A549 (cell line): Measurements from ENCODE around the gene LDHAL6B. TPM values are rescaled to one million over a fixed set of nuclear protein-coding genes. Genes with fewer than 3 reads are reported as not detected.
A peak's percentile ranks its signal among the peaks of the same experiment; 100 is the strongest.

Experiments used
- ATAC-seq, 2 experiments: fragments of 200-7000 bp in 1 of 2; fragments of >200 bp in 1 of 2; cut with Nextera tagmentation in 1 of 2; cut with Tn5 transposase in 1 of 2; 3 replicates each; pipeline versions ENCODE4 v1.8.0 to v1.9.1; 2018 to 2020; ENCODE audit warnings: mild to moderate bottlenecking in 1 of 2, moderate library complexity in 1 of 2
- CTCF ChIA-PET: fragments of 300-600 bp; sonication (Branson Sonifier 250); formaldehyde crosslinking; extraction: SDS; loops from one replicate; lab custom pipeline; 2021; ENCODE audit warnings: antibody characterized with exemption, inconsistent platforms; lab: Yijun Ruan, JAX
- POLR2A ChIA-PET: fragments of 350-600 bp; formaldehyde crosslinking; extraction: SDS; loops from one replicate; lab custom pipeline; 2021; ENCODE audit warnings: antibody characterized with exemption, inconsistent platforms; lab: Yijun Ruan, JAX
- DNase-seq, 2 experiments: peaks; one replicate each; pipeline versions ENCODE4 v3.0.0 to v3.0.0-alpha.2; 2011 to 2016; ENCODE audit warnings: low read depth in 1 of 2, low spot score in 1 of 2
- FAIRE-seq: peaks from 2 replicates; lab custom pipeline; 2011; peaks lifted over from hg19 to GRCh38; lab: Jason Lieb, UNC
- H3K27ac ChIP-seq, 2 experiments: fragments of >200 bp; sonication (Bioruptor Twin); formaldehyde crosslinking; 3 replicates each; pipeline ENCODE4 v1.5.1; 2016 to 2017
- H3K4me1 ChIP-seq: fragments of >200 bp; sonication (Bioruptor Twin); formaldehyde crosslinking; 3 replicates; pipeline ENCODE4 v1.6.1; 2016
- H3K4me2 ChIP-seq: fragments of >200 bp; sonication (Bioruptor Twin); formaldehyde crosslinking; 3 replicates; pipeline ENCODE4 v1.6.1; 2016
- H3K4me3 ChIP-seq: fragments of >200 bp; sonication (Bioruptor Twin); formaldehyde crosslinking; 3 replicates; pipeline ENCODE4 v1.5.1; 2016
- H3K9me3 ChIP-seq: fragments of >200 bp; sonication (Bioruptor Twin); formaldehyde crosslinking; 3 replicates; pipeline ENCODE4 v1.6.1; 2016
- CHD2 ChIP-seq: fragments of 150-350 bp; IDR thresholded peaks from 2 replicates; pipeline ENCODE4 v1.6.1; 2014; ENCODE audit warnings: low read length; ENCODE audit not compliant: partially characterized antibody
- CHD4 ChIP-seq: fragments of 200-600 bp; sonication (generic); IDR thresholded peaks from 2 replicates; pipeline ENCODE4 v1.6.1; 2016; ENCODE audit warnings: antibody characterized with exemption, mild to moderate bottlenecking, borderline replicate concordance
- EP300 ChIP-seq, 2 experiments: fragments of >200 bp; sonication (Bioruptor Twin); formaldehyde crosslinking; IDR thresholded peaks; 2 replicates in 1 of 2; 3 replicates in 1 of 2; pipeline ENCODE4 v1.6.1; 2016 to 2017
- ESRRA ChIP-seq: fragments of 150-350 bp; IDR thresholded peaks from 2 replicates; pipeline ENCODE4 v1.6.1; 2014; ENCODE audit warnings: mild to moderate bottlenecking, low read length, borderline replicate concordance
- FOSL2 ChIP-seq, 2 experiments: fragments of 450-650 bp in 1 of 2; fragments of >200 bp in 1 of 2; sonication (Bioruptor Twin) in 1 of 2; formaldehyde crosslinking; IDR thresholded peaks; 2 replicates each; pipeline versions ENCODE4 v1.5.0 to v1.6.1; 2016 to 2020; ENCODE audit warnings: mild to moderate bottlenecking in 1 of 2, moderate library complexity in 1 of 2
- HEYL ChIP-seq: fragments of 250-450 bp; sonication (Bioruptor Pico); IDR thresholded peaks from 2 replicates; pipeline ENCODE4 v1.8.0; 2021; ENCODE audit warnings: mild to moderate bottlenecking, moderate library complexity
- HOXA7 ChIP-seq: fragments of 250-450 bp; sonication (Bioruptor Pico); IDR thresholded peaks from 2 replicates; pipeline ENCODE4 v1.5.0; 2020; ENCODE audit warnings: mild to moderate bottlenecking, moderate library complexity
- HOXB13 ChIP-seq: fragments of 250-450 bp; sonication (Bioruptor Pico); IDR thresholded peaks from 2 replicates; pipeline ENCODE4 v1.5.0; 2020; ENCODE audit warnings: low read depth, mild to moderate bottlenecking, moderate library complexity
- MAFK ChIP-seq: fragments of 450-650 bp; IDR thresholded peaks from 2 replicates; pipeline ENCODE4 v1.6.1; 2014; ENCODE audit not compliant: partially characterized antibody
- MAZ ChIP-seq: fragments of 150-350 bp; IDR thresholded peaks from 2 replicates; pipeline ENCODE4 v1.6.1; 2014; ENCODE audit warnings: antibody characterized with exemption, low read depth, low read length, borderline replicate concordance
- POLR2AphosphoS2 ChIP-seq: conservative IDR thresholded peaks from 2 replicates; pipeline ENCODE4 v1.6.1; 2012; ENCODE audit warnings: low read length, improper control_type of control experiment, inconsistent platforms
- RAD21 ChIP-seq, 2 experiments: fragments of >200 bp in 1 of 2; sonication (Bioruptor Twin) in 1 of 2; formaldehyde crosslinking in 1 of 2; IDR thresholded peaks in 1 of 2; conservative IDR thresholded peaks in 1 of 2; 2 replicates in 1 of 2; 3 replicates in 1 of 2; pipeline ENCODE4 v1.6.1; 2012 to 2018; ENCODE audit warnings: inconsistent platforms in 1 of 2
- ZC3H11A ChIP-seq: fragments of 450-650 bp; IDR thresholded peaks from 2 replicates; pipeline ENCODE4 v1.6.1; 2014; ENCODE audit warnings: antibody characterized with exemption, mild to moderate bottlenecking
- ZNF302 ChIP-seq: fragments of 250-450 bp; sonication (Bioruptor Pico); IDR thresholded peaks from 2 replicates; pipeline ENCODE4 v1.9.0; 2021; ENCODE audit warnings: inconsistent platforms, mild to moderate bottlenecking, moderate library complexity
- WGBS: methylation state at CpG from one replicate; pipeline ENCODE4 v1.1.6; 2017; ENCODE audit errors: missing lambda C conversion rate; 5-methylcytosine and 5-hydroxymethylcytosine counted together
- polyA plus RNA-seq, 4 experiments: library from polyadenylated mRNA; depleted of rRNA in 3 of 4; stranded (reverse); fragments of >200 nt; fragmentation: RNase III in 1 of 4; extraction: RNeasy Plus Mini Kit Qiagen cat#74134 plus additional on column Dnase treatment in 1 of 4; gene quantifications; 2 replicates in 3 of 4; 3 replicates in 1 of 4; pipeline ENCODE4 v1.2.3, GENCODE V29; 2011 to 2017
- TF ChIP-seq, protein P1 (sequence below): fragments of >200 bp; sonication (Bioruptor Twin); formaldehyde crosslinking; IDR thresholded peaks from 3 replicates; pipeline ENCODE4 v1.6.1; 2016
- TF ChIP-seq, protein P2 (sequence below): fragments of 250-450 bp; sonication (Bioruptor Pico); IDR thresholded peaks from 2 replicates; pipeline ENCODE4 v1.5.0; 2020; ENCODE audit warnings: low read depth, mild to moderate bottlenecking, moderate library complexity
- TF ChIP-seq, protein P3 (sequence below): IDR thresholded peaks from 2 replicates; pipeline ENCODE4 v1.6.1; 2012; ENCODE audit warnings: low read depth, borderline replicate concordance
- TF ChIP-seq, protein P4 (sequence below): fragments of >200 bp; sonication (Bioruptor Twin); formaldehyde crosslinking; IDR thresholded peaks from 3 replicates; pipeline ENCODE4 v1.5.1; 2016
- TF ChIP-seq, protein P5 (sequence below): IDR thresholded peaks from 2 replicates; pipeline ENCODE4 v1.6.1; 2012

LDHAL6B gene
- polyA plus RNA-seq, 2 of the 4 experiments (the other 2 are of a cell fraction) = not detected

DNA sequence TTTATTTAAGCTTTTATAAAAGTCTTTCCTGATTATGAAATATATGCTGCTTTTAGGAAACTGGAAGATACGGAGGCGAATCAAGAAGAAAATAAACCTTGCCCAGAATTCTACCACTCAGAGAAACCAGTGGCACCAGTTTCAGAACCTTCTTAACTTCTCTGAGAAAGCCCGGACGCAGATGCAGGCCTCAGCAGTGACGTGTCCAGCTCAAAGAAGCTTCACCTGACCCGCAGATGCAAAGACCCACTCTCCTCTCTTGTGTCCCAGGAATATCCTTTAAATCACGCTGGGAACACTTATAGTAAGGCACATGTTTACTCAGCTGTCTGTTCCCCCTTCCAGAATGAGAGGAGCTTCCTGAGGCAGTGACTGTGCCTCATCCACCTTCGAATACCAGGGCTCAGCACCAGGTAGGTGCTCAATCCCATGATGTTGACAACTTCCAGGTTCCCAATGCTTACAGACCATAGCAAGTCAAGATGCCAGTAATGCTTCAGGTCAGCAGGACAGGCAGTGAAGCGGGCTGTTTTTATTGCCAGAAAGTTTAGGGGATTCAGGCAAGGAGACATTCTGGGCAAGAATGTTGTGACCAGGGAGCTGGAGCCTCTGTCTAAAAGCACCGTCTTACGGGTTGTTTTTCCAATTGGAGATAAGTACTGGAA, 39.9 kb upstream of the LDHAL6B start (continued):
- TF ChIP-seq MAZ = no peak
- TF ChIP-seq, protein P1, sequence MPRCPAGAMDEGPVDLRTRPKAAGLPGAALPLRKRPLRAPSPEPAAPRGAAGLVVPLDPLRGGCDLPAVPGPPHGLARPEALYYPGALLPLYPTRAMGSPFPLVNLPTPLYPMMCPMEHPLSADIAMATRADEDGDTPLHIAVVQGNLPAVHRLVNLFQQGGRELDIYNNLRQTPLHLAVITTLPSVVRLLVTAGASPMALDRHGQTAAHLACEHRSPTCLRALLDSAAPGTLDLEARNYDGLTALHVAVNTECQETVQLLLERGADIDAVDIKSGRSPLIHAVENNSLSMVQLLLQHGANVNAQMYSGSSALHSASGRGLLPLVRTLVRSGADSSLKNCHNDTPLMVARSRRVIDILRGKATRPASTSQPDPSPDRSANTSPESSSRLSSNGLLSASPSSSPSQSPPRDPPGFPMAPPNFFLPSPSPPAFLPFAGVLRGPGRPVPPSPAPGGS = no peak
- no peak for TF ChIP-seq RAD21 (conservative IDR thresholded peaks at IDR 0.05 in 1 of 2, IDR thresholded peaks at IDR 0.05 in 1 of 2)

DNA sequence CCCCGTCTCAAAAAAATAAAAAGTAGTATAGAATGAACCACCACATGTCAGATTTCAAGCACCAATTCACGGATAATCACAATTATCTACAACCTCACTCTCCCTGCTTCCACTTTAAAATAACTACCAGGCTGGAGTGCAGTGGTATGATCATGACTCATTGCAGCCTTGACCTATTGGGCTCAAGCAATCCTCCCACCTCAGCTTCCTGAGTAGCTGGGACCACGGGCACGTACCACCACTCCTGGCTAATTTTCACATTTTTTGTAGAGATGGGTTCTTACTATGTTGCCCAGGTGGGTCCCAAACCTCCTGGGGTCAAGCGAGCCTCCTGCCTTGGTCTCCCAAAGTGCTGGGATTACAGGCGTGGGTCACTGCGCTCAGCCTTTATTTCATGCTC, 38.1 kb upstream of the LDHAL6B start:
- no peak for FAIRE-seq
- no peak for DNase-seq
- ChIA-PET CTCF (interaction anchor here (0.6 to 4.9 kb wide), 5 partner anchors 14 to 325 kb away, joined by 3 to 31 read pairs (median 3); no protein-coding TSS in a partner anchor), POLR2A (no interaction called here)
- peaks cover 44% of the 10 kb centered on the region for H3K4me1 ChIP-seq
- 0 out of 6 replicates have a peak, but pooled peaks of 1 of the 2 experiments have one; percentile 11 for ATAC-seq
- 82% methylated on average over 7 of the region's 7 CpGs for WGBS
- H3K4me3 ChIP-seq = no peak overlapping the region
- H3K27ac ChIP-seq = peak overlapping the region; percentile 28 to 76; a peak in 5 of 6 replicates
- peak overlapping the region; percentile 22; the same call in 2 of the 3 replicates for H3K4me2 ChIP-seq
- no peaks in the 10 kb centered on the region for H3K9me3 ChIP-seq
- TF ChIP-seq ZNF302 (no peak), FOSL2 (IDR thresholded peaks at IDR 0.05) (0 out of 2 replicates have a peak, but pooled peaks have one; percentile 13), FOSL2 (CRISPR knock-in tag; IDR thresholded peaks at IDR 0.05) (0 out of 2 replicates have a peak, but pooled peaks have one; percentile 2)
- TF ChIP-seq, protein P2, sequence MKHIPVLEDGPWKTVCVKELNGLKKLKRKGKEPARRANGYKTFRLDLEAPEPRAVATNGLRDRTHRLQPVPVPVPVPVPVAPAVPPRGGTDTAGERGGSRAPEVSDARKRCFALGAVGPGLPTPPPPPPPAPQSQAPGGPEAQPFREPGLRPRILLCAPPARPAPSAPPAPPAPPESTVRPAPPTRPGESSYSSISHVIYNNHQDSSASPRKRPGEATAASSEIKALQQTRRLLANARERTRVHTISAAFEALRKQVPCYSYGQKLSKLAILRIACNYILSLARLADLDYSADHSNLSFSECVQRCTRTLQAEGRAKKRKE = no peak

DNA sequence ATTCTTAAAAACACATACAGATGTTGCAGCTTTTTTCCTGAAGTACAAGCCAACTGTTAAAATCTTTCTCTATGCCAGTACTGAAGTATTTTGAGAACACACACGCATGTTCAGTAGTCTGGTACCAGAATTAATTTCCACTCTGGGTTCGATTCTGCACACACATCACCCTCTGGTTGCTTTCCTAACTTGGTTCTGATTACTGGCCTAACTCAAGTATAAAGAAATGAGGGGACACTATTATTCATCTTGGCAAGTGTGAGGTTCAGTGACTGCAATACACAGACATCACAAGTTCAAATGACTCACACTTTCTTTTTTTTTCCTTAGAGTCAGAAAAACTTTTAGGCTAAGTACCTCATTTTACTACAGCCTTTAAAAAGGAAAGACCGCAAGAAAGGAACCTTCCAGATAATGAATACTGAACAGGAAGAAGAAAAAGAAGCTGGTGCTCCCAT, 37.4 kb upstream of the LDHAL6B start:
- TF ChIP-seq FOSL2 (IDR thresholded peaks at IDR 0.05) (no peak; the same call in 1 of the 2 replicates), FOSL2 (CRISPR knock-in tag; IDR thresholded peaks at IDR 0.05) (peak; percentile 59), HEYL (CRISPR knock-in tag) (no peak)
- TF ChIP-seq, all 56 proteins: peak for 1
- no peaks in the 10 kb centered on the region for H3K9me3 ChIP-seq
- H3K4me2 ChIP-seq = peak overlapping the region; percentile 22
- ChIA-PET CTCF (interaction anchor here (0.6 to 4.9 kb wide), 10 partner anchors 8 to 332 kb away, joined by 3 to 31 read pairs (median 4); no protein-coding TSS in a partner anchor), POLR2A (no interaction called here)
- DNase-seq (no peak), FAIRE-seq (no peak), ATAC-seq (peak in 1 of 2 experiments; percentile 32; a peak in 1 of 6 replicates)
- peaks cover 46% of the 10 kb centered on the region for H3K4me1 ChIP-seq
- no peak overlapping the region for H3K4me3 ChIP-seq
- 89% methylated on average over 3 of the region's 3 CpGs for WGBS
- peak overlapping the region; percentile 28 to 76; a peak in 5 of 6 replicates for H3K27ac ChIP-seq

DNA sequence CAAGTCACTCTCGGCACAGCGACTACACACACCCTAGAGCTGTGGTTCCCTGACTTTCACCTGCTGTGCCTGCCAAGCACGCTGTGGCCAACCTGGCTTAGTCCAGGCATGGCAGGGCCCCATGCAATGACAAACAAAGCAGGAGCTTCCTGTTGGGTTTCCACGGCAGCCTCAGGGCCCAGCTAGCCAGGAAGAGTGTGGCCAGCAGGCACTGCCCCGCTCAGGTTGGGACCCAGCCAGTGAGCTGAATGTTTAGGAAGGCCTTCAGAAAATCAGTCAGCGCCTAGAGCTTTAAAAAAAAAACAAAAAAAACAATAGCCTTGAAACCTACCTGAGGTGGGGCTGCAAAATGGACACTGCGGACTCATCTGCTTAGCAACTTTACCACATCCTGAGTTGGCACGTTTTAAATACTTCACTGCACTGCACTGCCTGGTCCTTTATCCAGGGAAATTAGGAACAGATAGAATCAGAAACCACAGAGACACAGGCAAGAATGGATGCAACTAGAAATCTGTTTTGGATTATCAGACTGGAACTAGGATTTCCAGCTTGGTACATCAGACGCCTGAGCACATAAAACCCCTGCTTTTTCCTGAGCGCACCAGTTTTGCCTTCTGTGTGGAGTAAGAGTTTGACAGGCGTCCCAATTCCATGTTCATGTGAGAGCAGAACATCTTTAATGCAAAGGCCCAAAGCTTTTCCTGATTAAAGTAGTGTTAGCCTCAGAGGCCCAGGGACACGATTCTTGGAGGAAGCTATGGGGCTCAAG, 36.2 kb upstream of the LDHAL6B start:
- ATAC-seq = peak; percentile 14 to 24; a peak in 2 of 6 replicates
- CTCF ChIA-PET = interaction anchor here (1.0 to 4.9 kb wide), 13 partner anchors 9 to 358 kb away, joined by 3 to 31 read pairs (median 4); no protein-coding TSS in a partner anchor
- Histone ChIP-seq H3K4me1 (peaks cover 57% of the 10 kb centered on the region), H3K4me3 (no peak overlapping the region), H3K9me3 (no peaks in the 10 kb centered on the region), H3K4me2 (peak overlapping the region; percentile 3; the same call in 1 of the 3 replicates), H3K27ac (peak overlapping the region; percentile 28 to 76; a peak in 4 of 6 replicates)
- 86% methylated on average over 12 of the region's 12 CpGs for WGBS
- no peak for TF ChIP-seq CHD4
- TF ChIP-seq, protein P3, sequence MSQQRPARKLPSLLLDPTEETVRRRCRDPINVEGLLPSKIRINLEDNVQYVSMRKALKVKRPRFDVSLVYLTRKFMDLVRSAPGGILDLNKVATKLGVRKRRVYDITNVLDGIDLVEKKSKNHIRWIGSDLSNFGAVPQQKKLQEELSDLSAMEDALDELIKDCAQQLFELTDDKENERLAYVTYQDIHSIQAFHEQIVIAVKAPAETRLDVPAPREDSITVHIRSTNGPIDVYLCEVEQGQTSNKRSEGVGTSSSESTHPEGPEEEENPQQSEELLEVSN = no peak
- TF ChIP-seq HOXB13 = no peak
- TF ChIP-seq HOXA7 = no peak
- TF ChIP-seq MAFK = no peak
- TF ChIP-seq ZC3H11A = no peak
- TF ChIP-seq, protein P4, sequence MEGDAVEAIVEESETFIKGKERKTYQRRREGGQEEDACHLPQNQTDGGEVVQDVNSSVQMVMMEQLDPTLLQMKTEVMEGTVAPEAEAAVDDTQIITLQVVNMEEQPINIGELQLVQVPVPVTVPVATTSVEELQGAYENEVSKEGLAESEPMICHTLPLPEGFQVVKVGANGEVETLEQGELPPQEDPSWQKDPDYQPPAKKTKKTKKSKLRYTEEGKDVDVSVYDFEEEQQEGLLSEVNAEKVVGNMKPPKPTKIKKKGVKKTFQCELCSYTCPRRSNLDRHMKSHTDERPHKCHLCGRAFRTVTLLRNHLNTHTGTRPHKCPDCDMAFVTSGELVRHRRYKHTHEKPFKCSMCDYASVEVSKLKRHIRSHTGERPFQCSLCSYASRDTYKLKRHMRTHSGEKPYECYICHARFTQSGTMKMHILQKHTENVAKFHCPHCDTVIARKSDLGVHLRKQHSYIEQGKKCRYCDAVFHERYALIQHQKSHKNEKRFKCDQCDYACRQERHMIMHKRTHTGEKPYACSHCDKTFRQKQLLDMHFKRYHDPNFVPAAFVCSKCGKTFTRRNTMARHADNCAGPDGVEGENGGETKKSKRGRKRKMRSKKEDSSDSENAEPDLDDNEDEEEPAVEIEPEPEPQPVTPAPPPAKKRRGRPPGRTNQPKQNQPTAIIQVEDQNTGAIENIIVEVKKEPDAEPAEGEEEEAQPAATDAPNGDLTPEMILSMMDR = no peak
- TF ChIP-seq POLR2AphosphoS2 = no peak
- no peak for TF ChIP-seq ESRRA
- TF ChIP-seq, protein P5, sequence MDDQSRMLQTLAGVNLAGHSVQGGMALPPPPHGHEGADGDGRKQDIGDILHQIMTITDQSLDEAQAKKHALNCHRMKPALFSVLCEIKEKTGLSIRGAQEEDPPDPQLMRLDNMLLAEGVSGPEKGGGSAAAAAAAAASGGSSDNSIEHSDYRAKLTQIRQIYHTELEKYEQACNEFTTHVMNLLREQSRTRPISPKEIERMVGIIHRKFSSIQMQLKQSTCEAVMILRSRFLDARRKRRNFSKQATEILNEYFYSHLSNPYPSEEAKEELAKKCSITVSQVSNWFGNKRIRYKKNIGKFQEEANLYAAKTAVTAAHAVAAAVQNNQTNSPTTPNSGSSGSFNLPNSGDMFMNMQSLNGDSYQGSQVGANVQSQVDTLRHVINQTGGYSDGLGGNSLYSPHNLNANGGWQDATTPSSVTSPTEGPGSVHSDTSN = no peak
- TF ChIP-seq ZNF302 = no peak
- TF ChIP-seq CHD2 = no peak
- no peak for TF ChIP-seq EP300 (IDR thresholded peaks at IDR 0.05)
- peak in 1 of 2 experiments; percentile 32 for DNase-seq
- FAIRE-seq = no peak
- POLR2A ChIA-PET = interaction anchor here (0.5 kb wide), 1 partner anchor 167 kb away, joined by 3 read pairs; no protein-coding TSS in a partner anchor
